MV-4-11 (cell line): ENCODE data around the gene TOM1L2.

Experiments
- DNase-seq: peaks from one replicate; lab custom pipeline; 2025; lab: John Stamatoyannopoulos, UW

Gene TOM1L2

GRCh38 chr17:17899486-17899885 is 72.7 kb downstream of the TOM1L2 start:
- no peak for DNase-seq

DNA sequence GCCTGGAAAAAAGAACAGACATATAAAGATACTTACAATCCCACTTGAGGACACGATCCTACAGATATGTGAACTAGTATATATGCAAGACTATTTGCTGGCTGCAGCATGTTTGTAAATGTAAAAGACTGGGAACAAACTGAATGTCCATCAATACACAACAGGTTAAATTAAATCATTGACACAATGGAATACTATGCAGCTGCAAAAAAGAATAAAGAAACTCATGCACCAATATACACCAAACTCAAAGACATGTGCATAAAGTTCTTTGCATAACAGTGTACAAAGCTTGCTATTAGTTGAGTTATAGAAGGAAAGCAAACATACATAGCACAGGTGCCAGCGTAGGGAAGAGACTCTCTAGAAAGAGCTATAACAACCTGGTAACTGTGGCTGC is 73.5 kb downstream of the TOM1L2 start:
- DNase-seq = no peak

DNA sequence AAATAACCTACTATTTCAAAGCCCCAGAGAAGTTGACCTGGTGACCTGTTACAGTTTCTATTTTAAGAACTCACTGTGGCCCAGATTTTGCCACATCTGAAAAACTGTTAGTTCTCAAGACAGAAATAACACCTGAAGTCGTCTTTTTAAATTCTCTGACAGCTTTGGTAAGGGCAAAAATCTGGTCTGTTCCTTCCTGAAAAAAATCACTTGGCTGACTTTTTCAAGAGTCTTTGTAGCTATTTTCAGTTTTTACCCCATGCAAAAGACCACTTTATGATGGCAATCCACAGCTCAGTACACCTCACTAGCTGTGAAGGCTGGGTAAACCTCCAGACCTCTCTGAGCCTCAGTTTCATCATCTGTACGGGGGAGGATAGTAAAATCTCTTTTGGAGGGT is 74.8 kb downstream of the TOM1L2 start:
- DNase-seq = no peak

DNA sequence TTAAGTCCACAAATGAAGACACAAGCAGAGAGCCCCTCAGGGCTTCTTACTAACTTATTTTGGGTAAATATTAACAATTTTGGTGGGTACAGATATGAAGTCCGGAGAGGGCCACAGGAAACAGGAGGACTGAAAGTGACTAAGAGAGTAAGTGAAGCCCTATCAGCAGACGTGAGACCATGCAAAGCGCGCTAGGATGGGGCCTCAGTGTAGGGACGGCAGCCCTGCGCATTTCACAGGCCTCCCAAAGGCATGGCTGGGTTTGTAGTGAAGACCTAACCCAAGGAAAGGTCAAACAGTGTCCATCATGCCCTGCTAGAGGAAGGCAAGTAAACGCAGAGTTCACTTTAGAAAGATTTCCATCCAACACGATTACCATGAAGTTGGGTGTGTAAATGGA is 75.5 kb downstream of the TOM1L2 start:
- DNase-seq = no peak

DNA sequence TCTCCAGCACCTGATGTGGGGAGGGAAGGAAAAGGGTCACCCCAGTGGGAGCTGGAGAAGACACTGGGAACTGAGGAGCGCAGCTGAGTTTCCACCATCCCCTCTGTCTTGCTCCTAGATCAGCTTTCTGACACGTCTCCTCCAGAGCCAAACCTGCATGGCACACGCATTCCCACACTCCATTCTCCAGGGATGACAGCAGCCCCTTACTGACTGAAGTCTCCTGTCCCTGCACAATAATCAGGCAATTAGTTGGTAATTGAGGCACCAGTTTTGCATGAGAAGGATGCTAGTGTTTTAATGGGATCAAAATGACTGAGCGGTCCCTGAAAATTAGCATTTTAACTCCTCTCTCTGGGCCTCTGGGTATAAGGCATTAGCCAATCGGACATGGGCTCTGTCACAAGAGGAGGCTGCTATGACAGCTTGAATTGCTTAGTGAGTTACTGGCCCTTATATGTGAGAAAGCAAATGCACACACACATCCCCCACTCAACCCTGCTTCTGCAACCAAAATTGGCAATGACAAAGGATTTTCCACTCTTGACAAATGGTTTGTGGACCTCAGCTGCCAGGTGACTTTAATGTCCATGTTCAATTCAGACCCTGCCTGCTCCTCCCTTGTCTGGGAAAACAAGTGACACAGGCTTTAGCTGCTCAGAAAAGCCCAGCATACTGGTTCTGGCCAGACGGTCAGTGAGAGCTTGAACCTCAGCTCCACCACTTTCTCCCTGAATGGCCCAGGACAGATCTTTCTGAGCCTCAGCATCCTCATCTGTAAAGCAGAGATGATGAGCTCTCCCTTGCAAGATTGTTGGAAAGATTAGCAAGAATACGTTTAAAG is 78.2 kb downstream of the TOM1L2 start:
- no peak for DNase-seq

DNA sequence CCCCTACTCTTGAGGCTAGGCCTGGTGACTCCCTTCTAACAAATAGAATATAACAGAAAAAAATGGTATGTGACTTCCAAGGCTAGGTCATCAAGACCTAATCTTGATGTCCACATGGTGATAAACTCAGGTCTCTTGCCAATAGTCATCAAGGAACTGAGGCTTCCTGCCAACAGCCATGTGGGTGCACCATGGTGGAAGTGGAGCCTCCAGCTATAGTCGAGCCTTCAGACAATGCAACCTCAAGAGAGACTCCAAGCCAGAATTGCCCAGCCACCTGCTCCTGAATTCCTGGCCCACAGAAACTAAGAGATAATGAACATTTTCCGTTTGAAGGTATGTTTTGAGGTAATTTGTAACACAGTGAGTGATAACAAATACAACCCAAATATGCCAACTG is 79.5 kb downstream of the TOM1L2 start:
- DNase-seq = no peak

- no peak for DNase-seq
Observed at GRCh38 chr17:17892009-17892408, 80.2 kb downstream of the TOM1L2 start.

GRCh38 chr17:17890773-17891759 is 81.1 kb downstream of the TOM1L2 start:
- peak; percentile 49 for DNase-seq

DNA sequence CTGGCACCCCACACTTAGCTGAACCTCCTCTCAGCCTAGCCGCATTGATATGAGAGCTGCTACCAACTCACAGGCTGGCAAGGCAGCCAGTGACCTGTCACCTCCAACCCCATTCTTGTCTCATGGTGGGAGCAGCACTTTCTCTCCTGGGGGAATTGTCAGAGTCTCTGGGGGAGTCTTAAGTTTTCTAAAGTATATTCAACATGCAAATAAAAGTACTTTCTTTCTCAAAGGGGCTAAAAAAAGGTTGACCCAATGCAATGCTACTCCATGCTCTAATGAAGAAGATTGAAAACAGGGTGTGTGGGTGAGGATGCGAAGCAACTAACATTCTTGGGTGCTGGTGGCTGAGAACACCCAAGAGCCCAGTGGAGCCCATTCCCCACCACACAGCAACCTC is 82.3 kb downstream of the TOM1L2 start:
- no peak for DNase-seq

- no peak for DNase-seq
Observed at GRCh38 chr17:17888821-17889220, 83.4 kb downstream of the TOM1L2 start.

DNA sequence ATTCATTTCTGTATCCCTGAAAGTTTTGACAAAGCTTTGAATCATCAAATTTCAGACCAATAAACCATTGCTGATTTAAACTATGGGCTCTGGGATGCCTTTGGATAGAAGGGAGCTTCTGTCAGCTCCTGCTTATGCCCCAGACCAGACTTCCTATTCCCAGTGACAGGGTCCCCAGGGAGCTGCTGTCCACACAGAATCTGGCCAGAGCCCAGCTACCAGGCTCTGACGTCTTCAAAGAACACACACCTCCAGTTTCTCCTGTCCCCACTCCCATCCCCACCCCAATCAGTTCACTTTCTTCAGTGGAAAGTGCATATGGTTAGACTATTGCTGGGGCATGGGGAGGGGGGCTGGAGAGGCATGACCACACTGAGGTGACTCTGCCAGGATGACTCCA is 83.8 kb downstream of the TOM1L2 start:
- DNase-seq = no peak

DNA sequence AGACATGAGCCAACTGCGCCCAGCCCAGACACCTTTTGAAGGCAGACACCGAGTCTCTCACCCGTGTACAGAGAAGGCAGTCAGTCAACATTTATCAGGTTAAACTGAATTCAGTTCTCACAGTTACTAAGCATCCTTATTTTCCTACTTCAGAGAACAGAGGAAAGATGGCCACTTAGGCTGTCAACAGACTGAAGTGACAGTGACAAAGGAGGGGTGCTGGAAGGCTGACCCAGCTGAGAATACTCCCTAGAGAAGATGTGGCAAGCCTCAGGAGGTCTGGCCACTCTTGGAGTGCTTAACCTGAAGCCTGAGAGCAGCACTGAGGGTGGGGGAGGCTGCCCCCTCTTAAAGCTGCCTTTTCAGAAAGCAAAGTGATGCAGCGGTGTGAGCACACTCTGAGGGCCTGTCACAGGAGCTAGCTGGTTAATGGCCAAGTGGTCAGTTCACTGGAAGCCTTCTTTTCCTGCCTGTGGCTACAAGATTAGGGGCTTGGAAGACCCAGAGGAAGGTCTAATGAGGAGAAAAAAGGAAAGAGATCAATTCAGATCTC is 84.4 kb downstream of the TOM1L2 start:
- no peak for DNase-seq

DNA sequence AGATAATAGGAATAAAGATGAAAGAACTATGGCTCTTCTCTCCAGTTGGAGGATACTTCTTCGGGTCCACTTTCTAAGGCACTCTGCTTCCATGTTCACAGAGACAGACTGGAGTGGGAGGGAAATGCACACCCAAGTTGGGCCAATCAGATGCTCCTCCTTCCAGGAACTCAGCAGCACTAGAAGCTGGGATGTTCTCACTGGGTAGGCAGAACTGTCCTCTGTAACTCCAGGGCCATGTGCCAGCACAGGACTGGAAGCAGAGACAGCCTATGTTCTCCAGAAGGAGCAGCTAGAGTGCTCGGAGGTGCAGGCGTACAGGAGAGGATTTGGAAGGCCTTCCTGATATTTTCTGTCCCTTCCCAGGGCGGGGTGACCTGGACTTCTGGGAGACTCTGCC is 85.5 kb downstream of the TOM1L2 start:
- DNase-seq = no peak

DNA sequence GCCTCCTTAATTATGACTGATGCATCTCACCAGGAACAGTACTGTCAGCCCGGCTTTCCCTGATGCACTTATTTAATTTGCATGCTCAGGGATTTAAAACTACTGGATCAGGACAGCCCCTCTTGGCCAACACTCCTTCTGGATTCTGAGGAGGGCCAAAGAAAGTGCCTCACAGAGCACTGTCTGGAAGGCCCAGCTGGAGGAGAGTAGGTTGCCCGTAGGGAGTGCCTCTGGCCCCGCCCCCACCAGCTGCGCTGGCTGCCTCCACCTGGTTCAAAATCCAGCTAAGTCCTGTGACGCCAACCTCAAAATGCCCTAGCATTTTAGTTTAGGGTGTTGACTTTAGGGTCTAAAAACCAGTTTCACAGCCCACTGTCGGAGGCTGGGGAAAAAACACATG is 86.0 kb downstream of the TOM1L2 start:
- DNase-seq = no peak

GRCh38 chr17:17884391-17885357 is 87.5 kb downstream of the TOM1L2 start:
- no peak for DNase-seq

- DNase-seq = no peak
Observed at GRCh38 chr17:17883801-17884200, 88.4 kb downstream of the TOM1L2 start.

DNA sequence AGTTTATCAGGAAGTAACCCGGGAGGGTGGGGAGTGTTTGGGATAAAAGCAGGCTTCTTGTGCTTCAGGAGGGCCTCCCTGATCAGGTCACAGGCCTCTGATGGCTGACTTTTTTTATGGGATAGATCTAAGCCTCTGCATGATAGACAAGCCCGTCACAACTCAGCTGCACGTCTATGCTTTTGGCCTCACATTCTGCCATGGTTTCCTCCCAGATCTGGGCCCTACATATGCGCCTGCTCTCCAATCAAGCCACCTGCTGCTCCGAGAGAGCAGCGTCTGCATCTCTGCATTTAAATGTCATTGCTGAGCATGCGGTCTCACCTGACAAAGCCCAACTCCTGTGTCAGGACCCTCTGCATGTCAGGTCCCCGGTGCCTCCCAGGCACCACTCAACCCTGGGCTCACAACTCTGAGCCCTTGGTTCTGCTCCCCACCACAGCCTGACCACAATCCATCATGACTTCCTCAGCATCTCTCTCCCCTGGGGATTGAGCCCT is 90.1 kb downstream of the TOM1L2 start:
- no peak for DNase-seq

- DNase-seq = no peak
Observed at GRCh38 chr17:17880577-17881196, 91.5 kb downstream of the TOM1L2 start.

GRCh38 chr17:17877529-17878358 is 94.5 kb downstream of the TOM1L2 start:
- DNase-seq = no peak

GRCh38 chr17:17876959-17877528 is 95.2 kb downstream of the TOM1L2 start:
- DNase-seq = no peak
